PC-3 (cell line): Measurements from ENCODE around the gene EGFLAM. TPM values are rescaled to one million over a fixed set of nuclear protein-coding genes. Genes with fewer than 3 reads are reported as not detected.

Experiments
- ATAC-seq: fragments of 200-7000 bp; cut with Tn5 transposase; 2 replicates; pipeline ENCODE4 v1.9.1; 2020; ENCODE audit warnings: mild to moderate bottlenecking, moderate library complexity
- BruUV-seq: library from RNA; stranded (reverse); fragments of 400-500 nt; replicated peaks from 2 replicates; lab custom pipeline; 2021; lab: Mats Ljungman, UMichigan
- CTCF ChIA-PET: fragments of 300-600 bp; sonication (Branson Sonifier 250); formaldehyde crosslinking; loops from one replicate; lab custom pipeline; 2022; ENCODE audit warnings: antibody characterized with exemption; lab: Charles Lee
- POLR2A ChIA-PET: fragments of 300-600 bp; sonication (Branson Sonifier 250); formaldehyde crosslinking; loops from one replicate; lab custom pipeline; 2022; ENCODE audit warnings: antibody characterized with exemption; ENCODE audit not compliant: unreplicated experiment; lab: Charles Lee
- DNase-seq: peaks from one replicate; pipeline ENCODE4 v3.0.0-alpha.2; 2015
- H2AFZ ChIP-seq: fragments of 300-600 bp; sonication (generic); 2 replicates; pipeline ENCODE4 v1.6.0; 2016; ENCODE audit warnings: antibody characterized with exemption, low read length
- H3F3A ChIP-seq: fragments of 300-600 bp; sonication (generic); one replicate; pipeline ENCODE4 v1.6.0; 2017; ENCODE audit warnings: antibody characterized with exemption, low read length, control low read depth, mild to moderate bottlenecking; ENCODE audit not compliant: unreplicated experiment
- H3K27ac ChIP-seq: fragments of 300-600 bp; sonication (generic); 2 replicates; pipeline ENCODE4 v1.5.1; 2016; ENCODE audit warnings: mild to moderate bottlenecking, low read length
- H3K27me3 ChIP-seq: fragments of 300-600 bp; sonication (generic); 2 replicates; pipeline ENCODE4 v1.6.1; 2016; ENCODE audit warnings: low read length, mixed read lengths
- H3K36me3 ChIP-seq: fragments of 300-600 bp; sonication (generic); 2 replicates; pipeline ENCODE4 v1.6.1; 2016; ENCODE audit warnings: low read depth, mixed run types, low read length, mixed read lengths
- H3K4me1 ChIP-seq: fragments of 300-600 bp; sonication (generic); 2 replicates; pipeline ENCODE4 v1.5.1; 2016; ENCODE audit warnings: low read length; ENCODE audit not compliant: insufficient read depth
- H3K4me2 ChIP-seq: fragments of 300-600 bp; sonication (generic); 2 replicates; pipeline ENCODE4 v1.6.0; 2016; ENCODE audit warnings: low read length
- H3K4me3 ChIP-seq: fragments of 300-600 bp; sonication (generic); 2 replicates; pipeline ENCODE4 v1.5.1; 2016; ENCODE audit warnings: mild to moderate bottlenecking, low read length, mixed read lengths
- H3K79me2 ChIP-seq: fragments of 300-600 bp; sonication (generic); 2 replicates; pipeline ENCODE4 v1.6.1; 2017; ENCODE audit warnings: low read length, mixed read lengths
- H3K9ac ChIP-seq: fragments of 300-600 bp; sonication (generic); 2 replicates; pipeline ENCODE4 v1.6.0; 2016; ENCODE audit warnings: mild to moderate bottlenecking, low read length
- H3K9me2 ChIP-seq: fragments of 300-600 bp; sonication (generic); replicated peaks from 2 replicates; pipeline ENCODE4 v1.6.1; 2016; ENCODE audit warnings: mixed run types, low read length, mixed read lengths
- H3K9me3 ChIP-seq: fragments of 300-600 bp; sonication (generic); 2 replicates; pipeline ENCODE4 v1.6.1; 2016; ENCODE audit warnings: low read length, mixed read lengths
- H4K20me1 ChIP-seq: fragments of 300-600 bp; sonication (generic); 2 replicates; pipeline ENCODE4 v1.6.1; 2016; ENCODE audit warnings: low read length, mixed read lengths
- CTCF ChIP-seq: fragments of 300-600 bp; sonication (generic); conservative IDR thresholded peaks from 2 replicates; pipeline ENCODE4 v1.5.1; 2017; ENCODE audit warnings: antibody characterized with exemption, low read depth, mild to moderate bottlenecking, low read length
- EZH2 ChIP-seq: fragments of 300-600 bp; sonication (generic); IDR thresholded peaks from one replicate; pipeline ENCODE4 v1.6.1; 2017; ENCODE audit warnings: antibody characterized with exemption, mild to moderate bottlenecking, low read length; ENCODE audit not compliant: unreplicated experiment
- EZH2phosphoT487 ChIP-seq: fragments of 300-600 bp; sonication (generic); IDR thresholded peaks from 2 replicates; pipeline ENCODE4 v1.6.1; 2018; ENCODE audit warnings: mild to moderate bottlenecking, antibody characterized with exemption, low read length, borderline replicate concordance
- intact Hi-C: fragments of 100-400 bp; cut with micrococcal nuclease; formaldehyde crosslinking; loops from 2 replicates; pipeline ENCODE4 v1.9.0; 2023
- total RNA-seq: library from RNA; depleted of rRNA; stranded (reverse); fragments of >200 nt; gene quantifications from 2 replicates; pipeline ENCODE4 v1.2.3, GENCODE V29; 2014

EGFLAM gene
- total RNA-seq, 1 experiment from 2014 or later, result not detected

- H2AFZ ChIP-seq, result no peak overlapping the region
- H3K79me2 ChIP-seq, result no peaks in the 10 kb centered on the region
- POLR2A ChIA-PET, result interaction anchor here (0.6 kb wide), 1 partner anchor 28 kb away, joined by 7 read pairs; no protein-coding TSS in a partner anchor
- CTCF ChIA-PET, result no interaction called here
- H3K9me2 ChIP-seq, result no peaks in the 10 kb centered on the region
- H3K9ac ChIP-seq, result no peak overlapping the region
- H3K27ac ChIP-seq, result no peak overlapping the region
- H3K36me3 ChIP-seq, result no peaks in the 10 kb centered on the region
- ATAC-seq (no peak), DNase-seq (no peak)
- no TSS peak for BruUV-seq
- H3K4me1 ChIP-seq, result no peaks in the 10 kb centered on the region
- H3K4me2 ChIP-seq, result no peak overlapping the region
- TF ChIP-seq CTCF, result no peak
- TF ChIP-seq EZH2phosphoT487, result no peak
- no peak for TF ChIP-seq EZH2
- no peaks in the 10 kb centered on the region for H3K9me3 ChIP-seq
- H3K27me3 ChIP-seq, result no peaks in the 10 kb centered on the region
- intact Hi-C loops, result no loop called here
- no peaks in the 10 kb centered on the region for H4K20me1 ChIP-seq
- no peaks in the 10 kb centered on the region for H3F3A ChIP-seq
- H3K4me3 ChIP-seq, result no peak overlapping the region
Observed at GRCh38 chr5:38451074-38451725, 192.8 kb downstream of the EGFLAM start.

GRCh38 chr5:38452201-38452600, 193.8 kb downstream of the EGFLAM start:
- TF ChIP-seq EZH2 (no peak), CTCF (no peak), EZH2phosphoT487 (no peak)
- ChIA-PET POLR2A (no interaction called here), CTCF (no interaction called here)
- ATAC-seq (no peak), DNase-seq (no peak)
- Histone ChIP-seq H3K4me1 (no peaks in the 10 kb centered on the region), H3F3A (no peaks in the 10 kb centered on the region), H3K9me3 (no peaks in the 10 kb centered on the region), H3K79me2 (no peaks in the 10 kb centered on the region), H3K27me3 (no peaks in the 10 kb centered on the region), H3K9ac (no peak overlapping the region), H2AFZ (no peak overlapping the region), H3K9me2 (no peaks in the 10 kb centered on the region), H3K36me3 (no peaks in the 10 kb centered on the region), H3K4me2 (no peak overlapping the region), H3K4me3 (no peak overlapping the region), H3K27ac (no peak overlapping the region), H4K20me1 (no peaks in the 10 kb centered on the region)
- BruUV-seq, result no TSS peak
- intact Hi-C loops, result no loop called here

DNA sequence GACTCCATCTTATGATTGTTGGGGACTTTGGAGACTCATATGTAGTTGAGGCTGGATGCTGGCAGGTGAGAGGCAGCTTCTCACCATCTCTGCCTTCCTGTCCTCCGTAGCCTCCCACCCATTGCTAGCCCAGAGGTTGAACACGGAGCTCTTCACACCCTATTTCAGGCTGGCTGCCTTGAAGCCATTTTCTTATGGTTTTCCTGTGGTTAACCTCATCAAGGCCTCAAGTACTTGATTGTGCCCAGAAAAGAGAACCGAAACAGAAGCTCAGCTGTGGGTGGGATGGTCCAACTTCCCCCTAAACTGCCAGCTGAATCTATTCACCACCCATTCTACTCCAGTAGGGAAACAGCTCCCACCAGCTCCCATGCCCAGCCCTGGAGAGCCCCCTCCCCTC, 195.1 kb downstream of the EGFLAM start:
- no peaks in the 10 kb centered on the region for H3K79me2 ChIP-seq
- no TSS peak for BruUV-seq
- H3K27ac ChIP-seq, result no peak overlapping the region
- no peaks in the 10 kb centered on the region for H3K36me3 ChIP-seq
- H3K4me3 ChIP-seq, result no peak overlapping the region
- H3K4me2 ChIP-seq, result no peak overlapping the region
- no peaks in the 10 kb centered on the region for H3K4me1 ChIP-seq
- TF ChIP-seq CTCF, result no peak
- TF ChIP-seq EZH2phosphoT487, result no peak
- TF ChIP-seq EZH2, result no peak
- POLR2A ChIA-PET, result no interaction called here
- H3K9me3 ChIP-seq, result no peaks in the 10 kb centered on the region
- H3K9ac ChIP-seq, result no peak overlapping the region
- H3K27me3 ChIP-seq, result no peaks in the 10 kb centered on the region
- CTCF ChIA-PET, result no interaction called here
- H2AFZ ChIP-seq, result no peak overlapping the region
- no peaks in the 10 kb centered on the region for H4K20me1 ChIP-seq
- H3F3A ChIP-seq, result no peaks in the 10 kb centered on the region
- ATAC-seq (no peak), DNase-seq (no peak)
- intact Hi-C loops, result no loop called here
- no peaks in the 10 kb centered on the region for H3K9me2 ChIP-seq
